Activated CD4-positive, alpha-beta T cell treated with anti-CD3 and anti-CD28 coated beads for 36 hours (primary cell): ENCODE results near the gene DYNLT1. TPM values are rescaled to one million over a fixed set of nuclear protein-coding genes. Genes with fewer than 3 reads are reported as not detected.
A peak's percentile ranks its signal among the peaks of the same experiment; 100 is the strongest.
"Not testable (repeated sequence)": the region's sequence is repeated elsewhere in the genome, so short reads cannot be mapped to it uniquely, and the experiment has no call there.

Experiments used
- ATAC-seq: fragments of 200-7000 bp; cut with Tn5 transposase; one replicate; pipeline ENCODE4 v1.10.0; 2021; ENCODE audit warnings: mild to moderate bottlenecking, moderate library complexity
- CTCF ChIA-PET: fragments of 350-600 bp; sonication (Branson Sonifier 250); formaldehyde crosslinking; loops from one replicate; lab custom pipeline; 2021; ENCODE audit warnings: antibody characterized with exemption; lab: Charles Lee
- POLR2A ChIA-PET: fragments of 350-600 bp; sonication (Branson Sonifier 250); formaldehyde crosslinking; loops from one replicate; lab custom pipeline; 2021; ENCODE audit warnings: antibody characterized with exemption, inconsistent platforms; lab: Charles Lee
- DNase-seq: peaks from one replicate; pipeline ENCODE4 v3.0.0-alpha.2; 2020
- H3K27ac Mint-ChIP-seq: one replicate; pipeline ENCODE4 v1.8.0; 2021; ENCODE audit warnings: mixed read lengths
- H3K27me3 Mint-ChIP-seq: one replicate; pipeline ENCODE4 v1.8.0; 2021; ENCODE audit warnings: mixed read lengths
- H3K36me3 Mint-ChIP-seq: one replicate; pipeline ENCODE4 v1.8.0; 2021; ENCODE audit warnings: low read depth, mixed read lengths
- H3K4me1 Mint-ChIP-seq: one replicate; pipeline ENCODE4 v1.8.0; 2021; ENCODE audit warnings: mixed read lengths
- H3K4me3 Mint-ChIP-seq: one replicate; pipeline ENCODE4 v1.8.0; 2021; ENCODE audit warnings: mild to moderate bottlenecking, moderate library complexity, mixed read lengths
- H3K9me3 Mint-ChIP-seq: one replicate; pipeline ENCODE4 v1.8.0; 2021; ENCODE audit warnings: low read depth, mixed read lengths
- intact Hi-C, 2 experiments: fragments of 100-400 bp; cut with DNase I in 1 of 2; cut with micrococcal nuclease in 1 of 2; formaldehyde crosslinking; loops; one replicate each; pipeline versions ENCODE4 v1.14.2 to v1.15.1; 2022 to 2024; cut with DNase I, micrococcal nuclease
- total RNA-seq, 2 experiments: library from RNA; stranded (reverse); gene quantifications; one replicate each; pipeline ENCODE4 v1.2.3, GENCODE V29; 2021

Gene DYNLT1
- total RNA-seq, 2 experiments from 2014 or later, result 116 to 118 TPM

- ChIA-PET CTCF (interaction anchor here (1.3 kb wide), 1 partner anchor 394 kb away, joined by 4 read pairs; no protein-coding TSS in a partner anchor), POLR2A (no interaction called here)
- H3K4me1 Mint-ChIP-seq, result no peaks in the 10 kb centered on the region
- ATAC-seq (no peak), DNase-seq (no peak)
- H3K4me3 Mint-ChIP-seq, result no peak overlapping the region
- no peaks in the 10 kb centered on the region for H3K27me3 Mint-ChIP-seq
- H3K9me3 Mint-ChIP-seq, result no peaks in the 10 kb centered on the region
- intact Hi-C loops, result no loop called here
- H3K36me3 Mint-ChIP-seq, result peaks cover 48% of the 10 kb centered on the region
- no peak overlapping the region for H3K27ac Mint-ChIP-seq
Measured at GRCh38 chr6:158608221-158608620, 36.3 kb downstream of the DYNLT1 start.

DNA sequence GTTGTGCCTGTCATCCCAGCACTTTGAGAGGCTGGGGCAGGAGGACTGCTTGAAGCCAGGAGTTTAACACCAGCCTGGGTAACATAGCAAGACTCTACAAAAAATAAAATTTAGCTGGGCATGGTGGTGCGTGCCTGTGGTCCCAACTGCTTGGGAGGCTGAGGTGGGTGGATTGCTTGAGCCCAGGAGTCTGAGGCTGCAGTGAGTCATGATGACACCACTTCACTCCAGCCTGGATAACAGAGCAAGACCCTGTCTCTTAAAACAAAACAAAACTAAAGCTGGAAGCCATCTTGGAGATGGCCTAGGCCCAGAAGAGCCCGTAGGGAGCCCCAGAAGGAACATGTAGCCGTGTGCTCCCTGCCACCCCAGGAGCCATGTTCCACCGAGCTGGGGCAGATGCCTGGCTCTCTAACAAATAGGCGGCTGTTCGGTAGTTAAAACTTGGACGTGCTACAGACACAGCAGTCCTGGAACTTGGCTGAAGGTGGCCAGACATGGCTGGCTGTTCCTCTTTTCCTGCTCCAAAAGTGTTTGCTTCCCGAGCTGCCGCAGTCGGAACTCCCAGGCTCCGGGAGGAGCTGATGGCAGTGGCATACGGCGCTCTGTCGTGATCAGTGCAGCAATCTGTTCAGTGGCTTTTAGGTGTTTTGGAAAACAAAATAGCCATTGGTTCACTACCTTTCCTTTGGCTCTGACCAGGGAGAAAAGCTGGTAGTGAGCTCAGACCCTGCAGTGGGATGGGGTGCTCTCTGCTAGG is 37.0 kb downstream of the DYNLT1 start:
- Mint-ChIP-seq H3K27ac (no peak overlapping the region), H3K4me3 (no peak overlapping the region), H3K27me3 (no peaks in the 10 kb centered on the region), H3K4me1 (no peaks in the 10 kb centered on the region), H3K36me3 (peaks cover 45% of the 10 kb centered on the region), H3K9me3 (no peaks in the 10 kb centered on the region)
- ChIA-PET POLR2A (no interaction called here), CTCF (interaction anchor here (0.7 to 1.3 kb wide), 2 partner anchors 288 to 393 kb away, joined by 3 to 4 read pairs; no protein-coding TSS in a partner anchor)
- intact Hi-C loops, result no loop called here
- DNase-seq (no peak), ATAC-seq (no peak)

DNA sequence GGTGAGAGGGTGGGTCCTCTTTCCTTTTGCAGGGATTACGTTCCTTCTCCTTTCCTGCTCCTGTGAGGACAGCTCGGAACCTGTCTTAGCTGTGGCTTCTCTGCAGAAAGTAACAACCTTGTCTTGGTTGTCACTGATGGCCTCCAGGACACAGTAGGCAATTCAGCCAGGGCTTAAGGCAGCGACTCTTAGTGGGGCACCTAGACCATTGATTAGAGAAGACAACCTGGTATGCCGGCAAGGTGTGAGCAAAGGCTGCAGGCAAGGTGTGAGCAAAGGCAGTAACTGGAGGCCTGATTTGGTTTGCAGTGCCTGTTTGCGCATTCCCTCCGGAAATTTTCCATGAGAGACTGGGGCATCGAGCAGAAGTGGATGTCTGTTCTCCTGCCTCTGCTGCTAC is 37.6 kb downstream of the DYNLT1 start:
- ATAC-seq, result no peak
- Mint-ChIP-seq H3K4me1 (no peaks in the 10 kb centered on the region), H3K27ac (no peak overlapping the region), H3K36me3 (peaks cover 43% of the 10 kb centered on the region), H3K27me3 (no peaks in the 10 kb centered on the region), H3K9me3 (no peaks in the 10 kb centered on the region), H3K4me3 (no peak overlapping the region)
- intact Hi-C loops, result no loop called here
- ChIA-PET POLR2A (no interaction called here), CTCF (interaction anchor here (0.7 to 1.3 kb wide), 3 partner anchors 47 to 393 kb away, joined by 3 to 4 read pairs (median 4); partner anchors contain the start of gene TMEM181)
- DNase-seq, result no peak

DNA sequence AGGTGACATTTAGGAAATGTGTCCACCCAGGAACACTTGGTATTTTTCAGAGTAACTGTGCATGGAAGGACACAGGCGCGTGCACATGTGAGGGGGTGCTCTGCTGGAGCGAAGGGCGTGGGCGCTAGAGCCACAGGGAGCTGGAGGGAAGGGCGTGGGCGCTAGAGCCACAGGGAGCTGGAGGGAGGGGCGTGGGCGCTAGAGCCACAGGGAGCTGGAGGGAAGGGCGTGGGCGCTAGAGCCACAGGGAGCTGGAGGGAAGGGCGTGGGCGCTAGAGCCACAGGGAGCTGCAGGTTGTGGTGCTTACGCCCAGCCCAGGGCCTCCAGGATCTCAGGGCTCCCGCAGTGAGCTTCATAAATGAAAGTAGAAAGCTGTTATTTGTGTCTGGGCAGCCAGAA is 38.5 kb downstream of the DYNLT1 start:
- POLR2A ChIA-PET, DNase-seq, H3K27ac Mint-ChIP-seq, H3K9me3 Mint-ChIP-seq, H3K4me3 Mint-ChIP-seq, intact Hi-C loops, ATAC-seq, H3K27me3 Mint-ChIP-seq, H3K4me1 Mint-ChIP-seq: not testable (repeated sequence)
- CTCF ChIA-PET, result interaction anchor here (0.6 to 2.4 kb wide), 11 partner anchors 10 to 979 kb away, joined by 3 to 23 read pairs (median 4); partner anchors contain the start of gene TMEM181
- peaks cover 37% of the 10 kb centered on the region for H3K36me3 Mint-ChIP-seq

DNA sequence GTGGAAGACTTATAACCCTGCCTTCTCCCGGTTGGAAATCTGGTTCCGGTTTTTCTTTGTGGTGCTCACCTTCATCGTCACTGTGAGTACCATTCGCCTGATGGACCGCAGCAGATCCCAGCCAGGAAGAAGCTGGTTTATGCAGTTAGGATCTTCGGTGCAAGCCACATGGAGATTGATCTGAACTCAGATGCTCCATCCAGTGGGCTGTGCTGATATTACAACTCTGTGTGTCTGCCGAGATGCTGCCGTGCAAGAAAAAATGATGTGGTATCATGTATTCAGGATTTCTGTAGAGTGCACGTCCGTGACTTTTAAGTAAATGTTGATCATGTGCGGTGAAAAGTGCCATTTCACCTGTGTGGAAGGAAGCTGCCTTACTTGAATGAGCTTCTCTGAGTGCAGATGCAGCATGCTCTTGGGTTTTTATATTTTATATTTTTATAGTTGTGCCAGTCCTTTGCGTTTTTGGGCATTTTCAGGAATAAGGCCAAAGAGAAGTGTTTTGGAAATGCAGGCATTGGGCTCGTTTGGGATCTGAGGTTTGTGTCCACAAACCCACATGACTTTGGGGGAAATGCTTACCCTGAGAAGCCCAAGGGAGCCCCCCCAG is 39.2 kb downstream of the DYNLT1 start:
- Mint-ChIP-seq H3K27me3 (no peaks in the 10 kb centered on the region), H3K9me3 (no peaks in the 10 kb centered on the region), H3K4me1 (no peaks in the 10 kb centered on the region), H3K27ac (no peak overlapping the region), H3K4me3 (no peak overlapping the region), H3K36me3 (peaks cover 32% of the 10 kb centered on the region)
- peak; percentile 77 for DNase-seq
- peak; percentile 74 for ATAC-seq
- intact Hi-C loops, result loop anchor here (1.0 to 2.0 kb wide), 3 partner anchors 384 to 391 kb away; no protein-coding TSS in a partner anchor
- POLR2A ChIA-PET, result interaction anchor here (0.7 kb wide), 1 partner anchor 28 kb away, joined by 4 read pairs; no protein-coding TSS in a partner anchor
- CTCF ChIA-PET, result interaction anchor here (0.6 to 2.4 kb wide), 15 partner anchors 10 to 978 kb away, joined by 3 to 23 read pairs (median 4); partner anchors contain the start of gene DYNLT1

GRCh38 chr6:158604048-158604406 is 40.5 kb downstream of the DYNLT1 start:
- POLR2A ChIA-PET, result no interaction called here
- no peak for DNase-seq
- H3K27me3 Mint-ChIP-seq, result no peaks in the 10 kb centered on the region
- H3K4me3 Mint-ChIP-seq, result no peak overlapping the region
- no peaks in the 10 kb centered on the region for H3K4me1 Mint-ChIP-seq
- H3K36me3 Mint-ChIP-seq, result peaks cover 30% of the 10 kb centered on the region
- H3K9me3 Mint-ChIP-seq, result no peaks in the 10 kb centered on the region
- intact Hi-C loops, result loop anchor here in 1 of 2 experiments (2.0 kb wide), 1 partner anchor 383 kb away; no protein-coding TSS in a partner anchor
- ATAC-seq, result no peak
- peak overlapping the region; percentile 53 for H3K27ac Mint-ChIP-seq
- CTCF ChIA-PET, result interaction anchor here (0.6 to 2.4 kb wide), 10 partner anchors 9 to 472 kb away, joined by 3 to 23 read pairs (median 4); no protein-coding TSS in a partner anchor

GRCh38 chr6:158603261-158604047 is 41.1 kb downstream of the DYNLT1 start:
- Mint-ChIP-seq H3K4me1 (no peaks in the 10 kb centered on the region), H3K9me3 (no peaks in the 10 kb centered on the region), H3K27ac (no peak overlapping the region), H3K27me3 (no peaks in the 10 kb centered on the region), H3K36me3 (peaks cover 30% of the 10 kb centered on the region), H3K4me3 (no peak overlapping the region)
- ChIA-PET POLR2A (no interaction called here), CTCF (interaction anchor here (0.6 to 2.1 kb wide), 5 partner anchors 9 to 389 kb away, joined by 3 to 12 read pairs (median 3); no protein-coding TSS in a partner anchor)
- ATAC-seq (no peak), DNase-seq (no peak)
- intact Hi-C loops, result loop anchor here in 1 of 2 experiments (2.0 kb wide), 1 partner anchor 383 kb away; no protein-coding TSS in a partner anchor

DNA sequence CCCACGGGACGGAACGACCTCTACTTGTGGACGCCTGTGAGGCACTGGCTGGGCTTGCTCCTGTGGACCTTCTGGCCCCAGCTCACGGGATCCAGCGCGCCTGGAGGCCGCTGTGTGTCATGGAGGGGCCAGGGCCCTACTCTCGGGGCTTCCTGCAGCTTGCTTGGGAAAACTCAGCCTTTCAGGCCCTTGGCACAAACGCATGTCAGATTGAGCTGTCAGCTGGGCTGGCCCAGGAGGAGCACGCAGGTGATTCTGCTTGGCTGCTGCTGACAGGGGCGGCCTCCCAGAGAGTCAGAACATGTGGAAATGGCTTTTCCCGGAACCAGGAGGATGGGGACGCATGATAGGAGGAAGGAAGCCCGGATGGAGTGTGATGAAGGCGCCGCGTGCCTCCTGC is 44.9 kb downstream of the DYNLT1 start:
- POLR2A ChIA-PET, result no interaction called here
- H3K27ac Mint-ChIP-seq, result no peak overlapping the region
- H3K27me3 Mint-ChIP-seq, result no peaks in the 10 kb centered on the region

DNA sequence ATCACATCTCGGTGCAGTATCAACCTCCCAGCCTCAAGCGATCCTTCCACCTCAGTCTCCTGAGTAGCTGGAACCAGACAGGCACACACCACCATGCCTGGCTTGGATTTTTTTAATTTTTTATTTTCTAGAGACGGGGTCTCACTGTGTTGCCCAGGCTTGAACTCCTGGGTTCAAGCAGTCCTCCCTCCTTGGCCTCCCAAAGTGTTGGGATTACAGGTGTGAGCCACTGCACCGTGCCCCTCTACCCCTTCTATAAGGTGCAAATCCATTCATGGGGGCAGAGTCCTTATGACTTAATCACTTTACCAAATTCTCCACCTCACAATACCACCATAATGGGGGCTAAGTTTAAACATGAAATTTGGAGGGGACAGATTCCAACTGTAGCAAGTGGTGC is 47.0 kb downstream of the DYNLT1 start:
- Mint-ChIP-seq H3K27me3 (no peaks in the 10 kb centered on the region), H3K9me3 (no peaks in the 10 kb centered on the region), H3K36me3 (peaks cover 34% of the 10 kb centered on the region), H3K27ac (peak overlapping the region; percentile 7), H3K4me1 (no peaks in the 10 kb centered on the region), H3K4me3 (no peak overlapping the region)
- ChIA-PET CTCF (interaction anchor here (1.1 kb wide), 1 partner anchor 383 kb away, joined by 4 read pairs; no protein-coding TSS in a partner anchor), POLR2A (no interaction called here)
- intact Hi-C loops, result no loop called here
- DNase-seq, result no peak
- ATAC-seq, result no peak

More for the DNA sequence above, 44.9 kb downstream of the DYNLT1 start:
- ATAC-seq (no peak), DNase-seq (no peak)
- CTCF ChIA-PET, result interaction anchor here (0.6 kb wide), 1 partner anchor 936 kb away, joined by 4 read pairs; no protein-coding TSS in a partner anchor
- no peaks in the 10 kb centered on the region for H3K9me3 Mint-ChIP-seq
- no peaks in the 10 kb centered on the region for H3K4me1 Mint-ChIP-seq
- peaks cover 28% of the 10 kb centered on the region for H3K36me3 Mint-ChIP-seq
- H3K4me3 Mint-ChIP-seq, result no peak overlapping the region
- intact Hi-C loops, result no loop called here

- CTCF ChIA-PET, result interaction anchor here (1.1 kb wide), 1 partner anchor 383 kb away, joined by 4 read pairs; no protein-coding TSS in a partner anchor
- POLR2A ChIA-PET, result no interaction called here
Measured at GRCh38 chr6:158596861-158597260, 47.7 kb downstream of the DYNLT1 start.

More at GRCh38 chr6:158596861-158597260, 47.7 kb downstream of the DYNLT1 start:
- no peak overlapping the region for H3K4me3 Mint-ChIP-seq
- H3K4me1 Mint-ChIP-seq, result no peaks in the 10 kb centered on the region
- H3K27ac Mint-ChIP-seq, result peak overlapping the region; percentile 23
- H3K27me3 Mint-ChIP-seq, result no peaks in the 10 kb centered on the region
- DNase-seq, result no peak
- peaks cover 37% of the 10 kb centered on the region for H3K36me3 Mint-ChIP-seq
- ATAC-seq, result no peak
- intact Hi-C loops, result no loop called here
- no peaks in the 10 kb centered on the region for H3K9me3 Mint-ChIP-seq
